Ovary (tissue), 9 donors: Measurements from ENCODE around the gene GUK1. TPM values are rescaled to one million over a fixed set of nuclear protein-coding genes. Genes with fewer than 3 reads are reported as not detected.

Experiments
- DNase-seq, 5 donors: peaks; one replicate each; pipeline ENCODE4 v3.0.0-alpha.2; 2019 to 2020
- H3K27ac ChIP-seq, 2 donors: fragments of 200-600 bp; one replicate each; pipeline versions ENCODE4 v1.5.1 to v1.8.0; 2019 to 2022
- H3K27me3 ChIP-seq: fragments of 200-600 bp; one replicate; pipeline ENCODE4 v1.8.0; 2022
- H3K36me3 ChIP-seq: fragments of 200-600 bp; sonication (generic); one replicate; pipeline ENCODE4 v1.5.1; 2019
- H3K4me1 ChIP-seq: one replicate; pipeline ENCODE4 v1.8.1; 2013; ENCODE audit warnings: mild to moderate bottlenecking, moderate library complexity; ENCODE audit not compliant: insufficient read depth
- H3K4me3 ChIP-seq: fragments of 200-600 bp; sonication (generic); one replicate; pipeline ENCODE4 v1.5.1; 2017
- H3K9me3 ChIP-seq, 2 donors: fragments of 200-600 bp in 1 of 2; sonication (generic) in 1 of 2; one replicate each; pipeline versions ENCODE4 v1.5.1 to v1.8.1; 2013 to 2019; ENCODE audit warnings: mild to moderate bottlenecking in 1 of 2, moderate library complexity in 1 of 2
- EP300 ChIP-seq: sonication (generic); formaldehyde crosslinking; IDR thresholded peaks from one replicate; pipeline ENCODE4 v1.6.1; 2017; ENCODE audit warnings: antibody characterized with exemption
- POLR2A ChIP-seq: fragments of 450-650 bp; IDR thresholded peaks from one replicate; pipeline ENCODE4 v1.6.1; 2017; ENCODE audit warnings: antibody characterized with exemption, mild to moderate bottlenecking, moderate library complexity
- WGBS, 3 donors: extraction: QIAGEN DNeasy Blood & Tissue Kit in 1 of 3; methylation state at CpG; one replicate each; pipeline versions ENCODE4 v1.1.5 to v1.1.7; 2013 to 2017; 5-methylcytosine and 5-hydroxymethylcytosine counted together
- intact Hi-C, 4 donors: fragments of 100-400 bp; cut with DNase I; formaldehyde crosslinking; loops; one replicate each; pipeline versions ENCODE4 v1.11.0 to v1.15.1; 2022 to 2023
- polyA plus RNA-seq, 2 donors: library from polyadenylated mRNA; stranded (reverse); fragments of 200-250 nt in 1 of 2; fragments of 350-450 nt in 1 of 2; fragmentation: Illumina TruSeq in 1 of 2; extraction: RNeasy Lipid Tissue Mini Kit (QIAGEN cat#74804) in 1 of 2; gene quantifications; one replicate each; pipeline ENCODE4 v1.2.3, GENCODE V29; 2013 to 2014
- total RNA-seq, 7 donors: library from RNA; depleted of rRNA in 2 of 7; stranded (reverse); fragments of >200 nt in 2 of 7; fragmentation: NEBNext Ultra II Directional in 3 of 7; extraction: Animal tissue kit (Norgen Biotek cat#: 25700) in 3 of 7; gene quantifications; one replicate each; pipeline versions ENCODE4 v1.1.0 to v1.2.4, GENCODE V29; 2016 to 2023
- TF ChIP-seq, protein P1 (sequence below), 3 donors: fragments of 450-650 bp in 2 of 3; fragments of 200-600 bp in 1 of 3; IDR thresholded peaks; one replicate each; pipeline versions ENCODE4 v1.5.1 to v1.8.0; 2016 to 2022; ENCODE audit warnings: antibody characterized with exemption in 3 of 3, mild to moderate bottlenecking in 1 of 3
- donor health status: DM: no; HTN: no; CAD: no; lungs with moderate emphysema.
- donor health status: DM: no; HTN: no; CAD: no.
- donor health status: Bipolar disorder and iron deficiency.
- donor health status: DM: yes; HTN: yes; CAD: no.
- donor health status: DM: no; HTN: no; CAD: no.
- donor health status: DM: yes; HTN: yes; CAD: no.

Gene GUK1
- total and polyA plus RNA-seq, 9 donors: 17.7 to 256 (median 171) TPM

- no peaks in the 10 kb centered on the region for H3K36me3 ChIP-seq
- intact Hi-C loops: no loop called here
Observed at GRCh38 chr1:228142701-228143136, 2.6 kb downstream of the GUK1 start.

DNA sequence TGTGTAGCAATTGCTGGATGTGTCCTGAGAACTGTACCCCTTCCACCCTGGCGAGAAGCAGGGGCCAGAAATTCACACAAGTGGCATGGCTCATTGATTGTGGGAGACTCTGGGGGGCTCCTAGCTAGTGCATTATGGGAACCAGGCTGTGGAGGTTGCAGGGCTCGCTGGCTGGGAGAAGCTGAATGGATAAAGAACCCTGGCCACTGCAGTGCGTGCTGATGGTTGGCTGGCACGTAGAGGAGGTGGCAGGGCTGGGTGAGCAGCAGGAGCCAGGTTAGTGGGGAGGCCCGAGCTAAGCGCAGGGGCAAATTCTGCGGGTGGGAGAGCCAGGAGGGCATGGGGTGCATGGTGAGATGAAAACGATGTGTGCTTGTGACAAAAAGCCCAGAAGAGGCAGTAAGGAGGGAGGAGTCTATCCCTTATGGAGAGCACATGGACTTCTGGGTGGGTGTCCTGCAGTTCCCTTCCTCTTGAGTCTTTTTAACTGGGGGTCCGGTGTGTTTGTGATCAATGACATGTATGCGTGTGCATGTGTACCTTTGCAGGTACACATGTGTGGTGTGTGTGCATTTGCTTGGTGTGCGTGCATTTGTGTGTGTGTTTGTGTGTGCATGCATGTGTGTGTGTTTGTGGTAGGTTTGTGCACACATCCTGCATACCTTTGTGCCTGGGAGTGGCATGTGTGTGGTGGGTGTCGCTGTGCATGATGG is 3.6 kb downstream of the GUK1 start:
- no peak for DNase-seq
- WGBS, 3 donors: 82 to 92% (median 86%) methylated on average over 12 of the region's 12 CpGs
- Histone ChIP-seq H3K4me3 (no peak overlapping the region), H3K27ac (no peak overlapping the region), H3K27me3 (no peaks in the 10 kb centered on the region), H3K9me3 (no peaks in the 10 kb centered on the region), H3K36me3 (no peaks in the 10 kb centered on the region), H3K4me1 (peaks cover 16% of the 10 kb centered on the region)
- intact Hi-C loops: no loop called here
- TF ChIP-seq, protein P1, sequence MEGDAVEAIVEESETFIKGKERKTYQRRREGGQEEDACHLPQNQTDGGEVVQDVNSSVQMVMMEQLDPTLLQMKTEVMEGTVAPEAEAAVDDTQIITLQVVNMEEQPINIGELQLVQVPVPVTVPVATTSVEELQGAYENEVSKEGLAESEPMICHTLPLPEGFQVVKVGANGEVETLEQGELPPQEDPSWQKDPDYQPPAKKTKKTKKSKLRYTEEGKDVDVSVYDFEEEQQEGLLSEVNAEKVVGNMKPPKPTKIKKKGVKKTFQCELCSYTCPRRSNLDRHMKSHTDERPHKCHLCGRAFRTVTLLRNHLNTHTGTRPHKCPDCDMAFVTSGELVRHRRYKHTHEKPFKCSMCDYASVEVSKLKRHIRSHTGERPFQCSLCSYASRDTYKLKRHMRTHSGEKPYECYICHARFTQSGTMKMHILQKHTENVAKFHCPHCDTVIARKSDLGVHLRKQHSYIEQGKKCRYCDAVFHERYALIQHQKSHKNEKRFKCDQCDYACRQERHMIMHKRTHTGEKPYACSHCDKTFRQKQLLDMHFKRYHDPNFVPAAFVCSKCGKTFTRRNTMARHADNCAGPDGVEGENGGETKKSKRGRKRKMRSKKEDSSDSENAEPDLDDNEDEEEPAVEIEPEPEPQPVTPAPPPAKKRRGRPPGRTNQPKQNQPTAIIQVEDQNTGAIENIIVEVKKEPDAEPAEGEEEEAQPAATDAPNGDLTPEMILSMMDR (IDR thresholded peaks at IDR 0.05): no peak

More at GRCh38 chr1:228142701-228143136, 2.6 kb downstream of the GUK1 start:
- Histone ChIP-seq H3K27me3 (no peaks in the 10 kb centered on the region), H3K4me1 (peaks cover 16% of the 10 kb centered on the region), H3K4me3 (no peak overlapping the region), H3K9me3 (no peaks in the 10 kb centered on the region), H3K27ac (no peak overlapping the region)
- peak in 2 of 5 donors; percentile 33 to 35 for DNase-seq
- TF ChIP-seq, protein P1 (IDR thresholded peaks at IDR 0.05): no peak
- TF ChIP-seq EP300 (no peak), POLR2A (no peak)
- WGBS, 3 donors: 73 to 79% (median 76%) methylated on average over 11 of the region's 11 CpGs

DNA sequence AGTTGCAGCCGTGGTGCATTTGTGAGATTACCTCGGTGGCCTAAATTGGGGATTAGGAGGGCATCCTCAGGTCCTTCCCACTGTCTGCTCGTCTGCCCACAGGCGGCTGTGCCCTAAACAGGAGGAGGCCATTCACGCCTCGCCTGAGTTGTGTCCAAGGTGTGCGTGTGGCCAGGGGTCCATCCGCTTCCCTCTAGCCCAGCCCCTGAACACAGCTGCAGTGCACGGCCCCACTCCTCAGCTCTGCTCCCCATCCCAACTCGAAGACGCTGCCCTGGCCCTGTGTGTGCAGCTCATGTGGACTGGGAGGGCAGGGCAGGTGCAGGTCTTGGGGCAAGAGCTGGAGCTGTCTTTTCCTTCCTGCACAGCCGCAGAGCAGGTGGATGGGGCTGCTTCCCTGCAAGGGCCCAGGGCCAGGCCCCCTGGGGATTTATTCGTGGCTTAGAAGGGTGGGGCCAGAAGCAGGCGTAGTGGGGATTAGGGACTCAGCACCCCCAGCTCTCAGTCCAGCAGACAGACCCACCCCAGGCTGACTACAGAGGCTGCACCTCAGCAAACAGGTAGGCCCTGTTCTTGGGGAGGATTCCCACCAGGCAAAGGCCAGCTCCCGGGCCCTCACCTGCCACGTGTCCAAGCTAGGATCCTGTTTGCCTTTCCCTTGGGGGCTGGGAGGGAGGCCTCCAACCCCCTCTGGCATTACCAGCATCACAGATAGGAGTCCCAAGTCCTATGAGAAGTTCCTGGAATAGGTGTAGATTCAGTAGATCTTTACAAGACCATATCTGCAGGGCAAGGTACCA is 4.3 kb downstream of the GUK1 start:
- no peaks in the 10 kb centered on the region for H3K27me3 ChIP-seq
- intact Hi-C loops: no loop called here
- H3K4me3 ChIP-seq: no peak overlapping the region
- peak in 2 of 5 donors; percentile 22 to 24 for DNase-seq
- no peaks in the 10 kb centered on the region for H3K9me3 ChIP-seq
- no peaks in the 10 kb centered on the region for H3K36me3 ChIP-seq
- TF ChIP-seq POLR2A: no peak
- TF ChIP-seq EP300: no peak
- TF ChIP-seq, protein P1 (IDR thresholded peaks at IDR 0.05): no peak
- WGBS, 3 donors: 81 to 88% (median 83%) methylated on average over 16 of the region's 16 CpGs
- H3K4me1 ChIP-seq: peaks cover 18% of the 10 kb centered on the region
- no peak overlapping the region for H3K27ac ChIP-seq

GRCh38 chr1:228144993-228145343 is 4.9 kb downstream of the GUK1 start:
- no peak for TF ChIP-seq EP300
- TF ChIP-seq, protein P1 (IDR thresholded peaks at IDR 0.05): no peak
- TF ChIP-seq POLR2A: no peak

More at GRCh38 chr1:228144993-228145343, 4.9 kb downstream of the GUK1 start:
- H3K36me3 ChIP-seq: no peaks in the 10 kb centered on the region
- H3K4me1 ChIP-seq: peaks cover 22% of the 10 kb centered on the region
- intact Hi-C loops: no loop called here
- no peak overlapping the region for H3K27ac ChIP-seq
- 85 to 88% (median 87%) methylated on average over 6 to 8 of the region's 8 CpGs for WGBS, 3 donors
- no peaks in the 10 kb centered on the region for H3K27me3 ChIP-seq
- DNase-seq: peak in 2 of 5 donors; percentile 25 to 27
- no peaks in the 10 kb centered on the region for H3K9me3 ChIP-seq
- H3K4me3 ChIP-seq: no peak overlapping the region
